Colonic mucosa (tissue), 4 donors: ENCODE data around the gene NR2E1. TPM values are rescaled to one million over a fixed set of nuclear protein-coding genes. Genes with fewer than 3 reads are reported as not detected.

ENCODE experiments used
- DNase-seq: peaks from one replicate; pipeline ENCODE4 v3.0.0-alpha.2; 2020
- H3K27ac ChIP-seq: fragments of 200-600 bp; one replicate; pipeline ENCODE4 v1.8.0; 2021
- H3K27me3 ChIP-seq: fragments of 200-600 bp; one replicate; pipeline ENCODE4 v1.8.0; 2021
- H3K36me3 ChIP-seq: fragments of 200-600 bp; one replicate; pipeline ENCODE4 v1.8.0; 2021
- H3K4me1 ChIP-seq: fragments of 200-600 bp; one replicate; pipeline ENCODE4 v1.8.0; 2021; ENCODE audit warnings: mild to moderate bottlenecking
- H3K4me3 ChIP-seq: fragments of 200-600 bp; one replicate; pipeline ENCODE4 v1.8.0; 2021
- H3K9ac ChIP-seq, 2 donors: one replicate each; pipeline ENCODE4 v1.7.0; 2013; ENCODE audit warnings: control low read depth in 2 of 2, low read depth in 2 of 2, low read length in 2 of 2
- H3K9me3 ChIP-seq: fragments of 200-600 bp; one replicate; pipeline ENCODE4 v1.8.0; 2021
- intact Hi-C: fragments of 100-400 bp; cut with DNase I; formaldehyde crosslinking; loops from one replicate; pipeline ENCODE4 v1.14.1; 2022
- total RNA-seq, 2 donors: library from RNA; stranded (reverse); fragmentation: NEBNext Ultra II Directional in 1 of 2; extraction: Animal tissue kit (Norgen Biotek cat#: 25700) in 1 of 2; gene quantifications; one replicate each; pipeline ENCODE4 v1.2.1, GENCODE V29; 2021
- TF ChIP-seq, protein P1 (sequence below): fragments of 200-600 bp; IDR thresholded peaks from one replicate; pipeline ENCODE4 v1.8.0; 2022; ENCODE audit warnings: antibody characterized with exemption, mild to moderate bottlenecking
- donor health status: healthy.
- donor health status: DM: no; HTN: no; CAD: no.
- donor health status: DM: no; HTN: no; CAD: no.

The NR2E1 gene
- total RNA-seq, 2 donors from 2014 or later, result not detected

DNA sequence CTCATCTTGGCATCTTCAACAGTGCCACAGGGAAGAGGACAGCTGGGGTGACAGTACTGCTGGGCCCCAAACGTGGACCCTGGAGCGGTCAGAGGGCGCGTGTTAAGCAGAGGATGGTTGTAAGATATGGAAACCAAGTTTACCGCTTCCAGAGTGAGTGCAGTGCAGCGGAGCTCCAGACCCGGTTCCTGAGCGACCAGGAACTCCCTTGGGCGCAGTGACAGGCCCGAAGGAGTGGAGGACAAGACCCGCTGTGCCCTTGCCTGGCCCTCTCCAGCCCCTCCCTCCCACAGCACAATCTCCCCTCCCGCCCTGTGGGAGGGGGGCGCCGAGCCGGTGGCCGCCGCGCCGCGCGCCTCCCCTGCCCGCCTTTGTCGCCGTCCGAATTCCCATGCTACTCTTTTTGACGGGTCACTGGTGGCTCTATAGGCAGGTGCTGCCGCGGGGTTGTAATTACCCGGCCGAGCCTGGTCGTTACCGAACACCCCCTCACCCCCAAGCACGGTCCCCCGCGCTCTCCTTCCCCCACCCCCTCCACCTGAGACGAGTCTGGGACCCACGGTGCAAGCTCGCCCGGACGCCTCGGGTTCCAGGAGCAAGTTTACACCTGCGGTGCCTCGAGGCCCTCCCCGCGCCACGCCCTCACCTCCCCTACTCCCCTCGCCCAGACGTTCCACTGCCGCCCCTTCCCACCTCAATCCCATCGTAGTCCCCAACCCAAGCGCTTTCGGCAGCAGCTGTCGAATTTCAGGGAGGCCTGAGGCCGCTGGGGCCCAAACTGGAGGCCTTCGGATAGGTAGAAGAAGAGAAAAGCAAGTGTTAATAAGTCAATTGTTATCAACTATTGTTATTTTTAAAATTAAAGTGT lies 3.9 kb downstream of the NR2E1 start:
- TF ChIP-seq, protein P1, sequence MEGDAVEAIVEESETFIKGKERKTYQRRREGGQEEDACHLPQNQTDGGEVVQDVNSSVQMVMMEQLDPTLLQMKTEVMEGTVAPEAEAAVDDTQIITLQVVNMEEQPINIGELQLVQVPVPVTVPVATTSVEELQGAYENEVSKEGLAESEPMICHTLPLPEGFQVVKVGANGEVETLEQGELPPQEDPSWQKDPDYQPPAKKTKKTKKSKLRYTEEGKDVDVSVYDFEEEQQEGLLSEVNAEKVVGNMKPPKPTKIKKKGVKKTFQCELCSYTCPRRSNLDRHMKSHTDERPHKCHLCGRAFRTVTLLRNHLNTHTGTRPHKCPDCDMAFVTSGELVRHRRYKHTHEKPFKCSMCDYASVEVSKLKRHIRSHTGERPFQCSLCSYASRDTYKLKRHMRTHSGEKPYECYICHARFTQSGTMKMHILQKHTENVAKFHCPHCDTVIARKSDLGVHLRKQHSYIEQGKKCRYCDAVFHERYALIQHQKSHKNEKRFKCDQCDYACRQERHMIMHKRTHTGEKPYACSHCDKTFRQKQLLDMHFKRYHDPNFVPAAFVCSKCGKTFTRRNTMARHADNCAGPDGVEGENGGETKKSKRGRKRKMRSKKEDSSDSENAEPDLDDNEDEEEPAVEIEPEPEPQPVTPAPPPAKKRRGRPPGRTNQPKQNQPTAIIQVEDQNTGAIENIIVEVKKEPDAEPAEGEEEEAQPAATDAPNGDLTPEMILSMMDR, result no peak
- H3K4me3 ChIP-seq, result no peak overlapping the region
- no peak for DNase-seq

DNA sequence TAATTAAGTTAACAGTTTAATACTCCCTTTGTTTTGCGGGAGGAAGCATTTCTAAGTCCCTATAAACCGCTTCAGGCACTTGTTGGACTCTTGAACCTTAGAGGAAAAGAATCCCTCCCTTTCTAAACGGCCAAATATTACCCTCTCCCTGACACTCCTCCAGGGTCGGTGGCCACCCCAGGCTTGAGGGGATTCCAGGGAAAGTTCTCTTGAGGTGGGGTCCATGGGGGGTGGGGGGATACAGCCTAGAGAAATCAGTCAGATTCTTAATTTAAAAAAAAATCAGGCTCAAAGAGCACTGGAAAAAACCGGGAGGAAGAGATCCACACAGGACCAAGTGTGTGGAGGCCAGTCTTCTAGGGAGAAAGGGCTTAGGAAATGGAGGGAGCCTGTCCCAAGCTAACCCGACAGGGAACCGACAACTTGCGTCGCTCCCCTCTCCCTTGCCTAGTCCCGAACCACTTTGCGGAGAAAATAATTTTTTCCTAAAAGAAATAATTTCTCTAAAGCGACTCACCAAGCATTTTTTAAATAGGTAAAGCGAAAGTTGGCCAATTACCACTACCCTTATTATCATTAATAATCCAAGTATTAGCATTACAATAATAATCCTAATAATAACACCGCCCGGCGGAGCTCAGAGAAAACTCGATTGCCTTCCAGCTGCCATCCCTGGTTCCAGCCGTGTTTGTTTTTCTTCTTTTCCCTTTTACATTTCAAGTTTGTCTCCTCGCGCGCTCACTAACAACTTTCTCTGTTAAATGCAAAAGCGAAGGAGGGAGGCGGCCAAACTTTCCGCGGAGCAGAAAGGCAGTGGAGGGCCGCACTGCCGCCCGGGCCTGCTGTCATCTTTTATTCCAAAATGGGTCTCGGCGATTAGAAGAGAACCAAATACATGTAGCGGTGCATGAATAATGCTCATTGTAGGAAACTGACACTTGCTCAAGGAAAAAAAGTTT lies 4.8 kb downstream of the NR2E1 start:
- no peak for DNase-seq
- Histone ChIP-seq H3K36me3 (no peaks in the 10 kb centered on the region), H3K27ac (no peak overlapping the region), H3K9me3 (no peaks in the 10 kb centered on the region), H3K27me3 (peaks cover 93% of the 10 kb centered on the region), H3K4me3 (no peak overlapping the region), H3K4me1 (peaks cover 14% of the 10 kb centered on the region), H3K9ac (no peak overlapping the region)
- TF ChIP-seq, protein P1, result no peak
- intact Hi-C loops, result no loop called here

More for the DNA sequence above, 3.9 kb downstream of the NR2E1 start:
- Histone ChIP-seq H3K4me1 (peaks cover 18% of the 10 kb centered on the region), H3K27me3 (peaks cover 93% of the 10 kb centered on the region), H3K9ac (no peak overlapping the region), H3K36me3 (no peaks in the 10 kb centered on the region), H3K9me3 (no peaks in the 10 kb centered on the region), H3K27ac (no peak overlapping the region)
- intact Hi-C loops, result loop anchor here (5.0 kb wide), 1 partner anchor 57 kb away; no protein-coding TSS in a partner anchor

DNA sequence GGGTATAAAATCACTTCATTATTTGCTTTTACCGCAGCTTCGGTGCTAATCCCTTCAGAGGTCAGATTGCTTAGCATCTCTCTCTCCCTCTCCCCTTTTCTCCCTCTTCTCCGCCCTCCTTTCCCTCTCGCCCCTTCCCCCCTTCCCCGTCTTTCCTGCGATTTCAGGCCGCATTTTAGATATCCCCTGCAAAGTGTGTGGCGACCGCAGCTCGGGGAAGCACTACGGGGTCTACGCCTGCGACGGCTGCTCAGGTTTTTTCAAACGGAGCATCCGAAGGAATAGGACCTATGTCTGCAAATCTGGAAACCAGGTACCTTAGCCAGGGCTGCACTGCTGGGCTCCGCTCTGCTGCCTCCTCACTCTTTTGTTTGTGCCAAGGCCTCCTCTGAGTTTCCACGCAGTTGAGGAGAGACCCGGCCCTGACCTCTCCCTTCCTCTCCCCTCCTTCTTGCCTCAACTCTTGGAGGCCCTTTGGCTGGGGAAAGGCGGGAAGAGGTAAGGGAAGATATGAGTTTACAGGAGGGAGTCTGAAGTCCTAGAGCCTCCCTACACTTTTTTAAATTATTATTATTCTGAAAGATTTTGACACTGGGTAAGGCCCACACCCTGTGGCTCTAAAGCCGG lies 5.6 kb downstream of the NR2E1 start:
- DNase-seq, result no peak
- intact Hi-C loops, result no loop called here
- TF ChIP-seq, protein P1, result no peak
- Histone ChIP-seq H3K9me3 (no peaks in the 10 kb centered on the region), H3K27me3 (peaks cover 93% of the 10 kb centered on the region), H3K4me1 (peaks cover 20% of the 10 kb centered on the region), H3K9ac (no peak overlapping the region), H3K27ac (no peak overlapping the region), H3K36me3 (no peaks in the 10 kb centered on the region), H3K4me3 (no peak overlapping the region)

DNA sequence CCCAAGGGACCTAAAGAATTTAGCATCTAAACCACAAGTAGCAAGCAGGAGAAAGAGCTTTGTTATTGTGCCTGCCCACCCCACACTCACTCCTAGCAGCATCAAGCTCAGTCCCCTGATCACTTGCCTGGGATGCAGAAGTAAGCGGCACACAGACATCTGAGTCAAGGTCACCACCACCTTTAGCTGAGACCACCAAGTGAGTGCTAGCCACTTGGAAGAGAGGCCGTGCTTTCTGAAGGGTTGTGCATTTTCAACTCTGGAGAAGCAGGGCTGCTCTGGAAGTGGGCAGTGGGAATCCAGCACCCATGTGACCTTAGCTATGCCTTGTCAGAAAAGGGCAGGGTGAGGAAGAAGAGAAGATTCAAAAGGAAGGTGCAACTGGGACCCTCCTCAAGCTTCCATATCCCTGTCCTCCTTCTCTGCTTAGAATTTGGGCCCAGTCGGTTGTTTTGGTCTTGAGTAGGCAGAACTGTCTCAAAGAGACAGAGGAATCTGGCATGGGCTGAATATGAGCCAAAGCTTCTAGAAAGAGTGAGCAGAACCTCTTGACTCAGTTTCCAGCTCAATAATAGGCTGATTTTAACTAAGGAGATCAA lies 6.2 kb downstream of the NR2E1 start:
- peaks cover 20% of the 10 kb centered on the region for H3K4me1 ChIP-seq
- no peaks in the 10 kb centered on the region for H3K9me3 ChIP-seq
- intact Hi-C loops, result no loop called here
- peaks cover 93% of the 10 kb centered on the region for H3K27me3 ChIP-seq
- no peak overlapping the region for H3K27ac ChIP-seq
- DNase-seq, result no peak
- no peak overlapping the region for H3K9ac ChIP-seq
- no peaks in the 10 kb centered on the region for H3K36me3 ChIP-seq
- no peak overlapping the region for H3K4me3 ChIP-seq
- TF ChIP-seq, protein P1, result no peak
